Measurements from ENCODE around the gene ZNF124.
"Not testable (repeated sequence)": the region's sequence is repeated elsewhere in the genome, so short reads cannot be mapped to it uniquely, and the experiment has no call there.

Gene ZNF124

GRCh38 chr1:247171875-247172563, at the start of gene ZNF124:
Gene ZNF124 (minus strand): TSS chr1:247172020. CDS start chr1:247171877, 143 bp downstream.
- DNase-seq (ENCODE audit: low read depth): not testable (repeated sequence)

GRCh38 chr1:247220280-247220679, 48.5 kb upstream of the ZNF124 start:
- DNase-seq (ENCODE audit: low read depth): not testable (repeated sequence)

GRCh38 chr1:247218121-247218651, 46.4 kb upstream of the ZNF124 start:
- DNase-seq (ENCODE audit: low read depth): no peak

GRCh38 chr1:247216261-247216660, 44.4 kb upstream of the ZNF124 start:
- DNase-seq (ENCODE audit: low read depth): no peak

GRCh38 chr1:247212627-247213617, 41.1 kb upstream of the ZNF124 start:
- DNase-seq (ENCODE audit: low read depth): no peak

- no peak for DNase-seq (ENCODE audit: low read depth)
Measured at GRCh38 chr1:247212012-247212411, 40.2 kb upstream of the ZNF124 start.

GRCh38 chr1:247211339-247211738, 39.5 kb upstream of the ZNF124 start:
- no peak for DNase-seq (ENCODE audit: low read depth)

- DNase-seq (ENCODE audit: low read depth): peak; percentile 87
Measured at GRCh38 chr1:247210376-247211117, 38.7 kb upstream of the ZNF124 start.

- DNase-seq (ENCODE audit: low read depth): no peak
Measured at GRCh38 chr1:247210062-247210375, 38.2 kb upstream of the ZNF124 start.

GRCh38 chr1:247209396-247209795, 37.6 kb upstream of the ZNF124 start:
- no peak for DNase-seq (ENCODE audit: low read depth)

GRCh38 chr1:247204177-247204647, 32.4 kb upstream of the ZNF124 start:
- no peak for DNase-seq (ENCODE audit: low read depth)

GRCh38 chr1:247198781-247199180, 27.0 kb upstream of the ZNF124 start:
- DNase-seq (ENCODE audit: low read depth): no peak

- DNase-seq (ENCODE audit: low read depth): no peak
Measured at GRCh38 chr1:247193958-247194357, 22.1 kb upstream of the ZNF124 start.

- no peak for DNase-seq (ENCODE audit: low read depth)
Measured at GRCh38 chr1:247189981-247190798, 18.4 kb upstream of the ZNF124 start.

GRCh38 chr1:247185667-247186066, 13.8 kb upstream of the ZNF124 start:
- no peak for DNase-seq (ENCODE audit: low read depth)

GRCh38 chr1:247184254-247184653, 12.4 kb upstream of the ZNF124 start:
- DNase-seq (ENCODE audit: low read depth): no peak

- no peak for DNase-seq (ENCODE audit: low read depth)
Measured at GRCh38 chr1:247182994-247183393, 11.2 kb upstream of the ZNF124 start.

GRCh38 chr1:247180581-247180980, 8.8 kb upstream of the ZNF124 start:
- DNase-seq (ENCODE audit: low read depth): no peak

GRCh38 chr1:247177755-247178154, 5.9 kb upstream of the ZNF124 start:
- no peak for DNase-seq (ENCODE audit: low read depth)

- no peak for DNase-seq (ENCODE audit: low read depth)
Measured at GRCh38 chr1:247175458-247175857, 3.6 kb upstream of the ZNF124 start.

GRCh38 chr1:247173431-247173830, 1.6 kb upstream of the ZNF124 start:
- no peak for DNase-seq (ENCODE audit: low read depth)
